ENCODE results near the gene RAPGEF1. TPM values are rescaled to one million over a fixed set of nuclear protein-coding genes. Genes with fewer than 3 reads are reported as not detected.

RAPGEF1 gene
- total and polyA plus RNA-seq, 3 donors from 2014 or later: 36.1 to 56.9 (median 55.8) TPM

DNA sequence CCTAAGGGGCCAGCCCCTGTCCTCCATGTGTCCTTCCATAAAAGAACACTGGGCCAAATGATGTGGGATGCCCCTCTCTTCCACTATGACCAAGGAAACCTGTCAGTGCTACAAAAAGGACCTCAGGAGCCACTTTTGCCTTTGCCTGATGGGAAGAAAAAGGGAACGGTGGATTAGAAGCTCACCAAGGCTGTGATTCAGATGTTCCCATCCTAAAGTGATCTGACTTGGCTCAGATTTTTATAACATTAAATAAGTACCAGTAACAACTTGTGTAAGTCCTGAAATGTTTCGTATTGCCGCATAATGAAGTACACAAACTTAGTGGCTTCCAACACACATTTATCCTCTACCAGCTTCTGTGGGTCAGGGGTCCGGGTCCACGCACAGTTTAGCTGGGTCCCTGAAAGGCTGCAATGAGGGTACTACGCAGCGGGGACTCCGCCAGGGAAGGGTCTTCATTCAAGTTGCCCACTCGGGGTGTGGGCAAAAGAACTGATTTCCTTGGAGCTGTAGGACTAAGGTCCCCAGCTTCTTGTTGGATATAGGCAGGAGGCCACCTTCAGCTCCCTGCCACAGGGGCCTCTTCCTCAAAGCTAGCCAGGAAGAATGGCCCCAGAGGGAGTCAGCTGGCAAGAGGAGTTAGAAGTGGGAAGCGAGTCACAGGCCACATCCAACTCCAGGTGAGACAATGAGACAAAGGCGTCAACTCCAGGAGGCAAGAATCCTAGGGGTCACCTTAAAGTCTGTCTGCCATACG is 60.4 kb downstream of the RAPGEF1 start:
- H3K4me3 ChIP-seq: no peak overlapping the region
- 93% methylated on average over 12 of the region's 12 CpGs for WGBS, 2 donors
- H3K4me1 ChIP-seq: peaks cover 48% of the 10 kb centered on the region
- H3K36me3 ChIP-seq (ENCODE audit: low read depth, missing control alignments): no peaks in the 10 kb centered on the region
- H3K9me3 ChIP-seq: no peaks in the 10 kb centered on the region
- intact Hi-C loops (cut with DNase I; ENCODE audit: low total_unique reads): no loop called here
- no peak for DNase-seq
- TF ChIP-seq, protein P1, sequence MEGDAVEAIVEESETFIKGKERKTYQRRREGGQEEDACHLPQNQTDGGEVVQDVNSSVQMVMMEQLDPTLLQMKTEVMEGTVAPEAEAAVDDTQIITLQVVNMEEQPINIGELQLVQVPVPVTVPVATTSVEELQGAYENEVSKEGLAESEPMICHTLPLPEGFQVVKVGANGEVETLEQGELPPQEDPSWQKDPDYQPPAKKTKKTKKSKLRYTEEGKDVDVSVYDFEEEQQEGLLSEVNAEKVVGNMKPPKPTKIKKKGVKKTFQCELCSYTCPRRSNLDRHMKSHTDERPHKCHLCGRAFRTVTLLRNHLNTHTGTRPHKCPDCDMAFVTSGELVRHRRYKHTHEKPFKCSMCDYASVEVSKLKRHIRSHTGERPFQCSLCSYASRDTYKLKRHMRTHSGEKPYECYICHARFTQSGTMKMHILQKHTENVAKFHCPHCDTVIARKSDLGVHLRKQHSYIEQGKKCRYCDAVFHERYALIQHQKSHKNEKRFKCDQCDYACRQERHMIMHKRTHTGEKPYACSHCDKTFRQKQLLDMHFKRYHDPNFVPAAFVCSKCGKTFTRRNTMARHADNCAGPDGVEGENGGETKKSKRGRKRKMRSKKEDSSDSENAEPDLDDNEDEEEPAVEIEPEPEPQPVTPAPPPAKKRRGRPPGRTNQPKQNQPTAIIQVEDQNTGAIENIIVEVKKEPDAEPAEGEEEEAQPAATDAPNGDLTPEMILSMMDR (IDR thresholded peaks at IDR 0.05): no peak
- no peak for TF ChIP-seq POLR2A (IDR thresholded peaks at IDR 0.05)
- H3K27ac ChIP-seq: peak overlapping the region; percentile 77 to 90
- H3K27me3 ChIP-seq: no peaks in the 10 kb centered on the region

DNA sequence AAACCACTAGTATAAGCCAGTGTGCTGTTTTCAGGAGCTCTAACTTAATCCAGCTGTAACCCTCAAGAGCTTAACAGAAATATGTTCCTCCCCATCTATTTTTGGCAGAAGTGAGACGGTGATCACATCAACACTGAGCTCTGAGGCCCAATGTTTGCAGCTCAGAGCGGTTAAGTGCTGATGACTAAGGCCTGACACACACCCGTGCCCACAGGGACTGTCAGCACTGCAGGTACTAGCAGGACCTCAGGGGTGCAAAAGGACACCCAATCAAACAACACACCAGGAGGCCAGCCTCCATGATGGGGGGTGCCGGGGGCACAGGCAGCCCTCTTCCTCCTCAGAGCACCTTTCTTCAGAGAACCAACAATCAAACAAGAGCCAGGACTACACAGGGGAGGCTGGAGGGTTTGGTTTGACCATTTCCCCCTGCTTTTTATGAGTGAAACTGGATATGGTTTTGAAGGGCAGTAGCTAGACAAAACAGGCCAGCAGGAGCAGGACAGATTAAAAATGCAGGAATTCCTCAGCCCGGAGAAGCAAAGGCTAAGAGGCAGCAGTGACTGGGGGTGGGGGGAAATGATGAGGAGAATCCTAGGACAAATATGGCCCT is 61.3 kb downstream of the RAPGEF1 start:
- intact Hi-C loops (cut with DNase I; ENCODE audit: low total_unique reads): no loop called here

DNA sequence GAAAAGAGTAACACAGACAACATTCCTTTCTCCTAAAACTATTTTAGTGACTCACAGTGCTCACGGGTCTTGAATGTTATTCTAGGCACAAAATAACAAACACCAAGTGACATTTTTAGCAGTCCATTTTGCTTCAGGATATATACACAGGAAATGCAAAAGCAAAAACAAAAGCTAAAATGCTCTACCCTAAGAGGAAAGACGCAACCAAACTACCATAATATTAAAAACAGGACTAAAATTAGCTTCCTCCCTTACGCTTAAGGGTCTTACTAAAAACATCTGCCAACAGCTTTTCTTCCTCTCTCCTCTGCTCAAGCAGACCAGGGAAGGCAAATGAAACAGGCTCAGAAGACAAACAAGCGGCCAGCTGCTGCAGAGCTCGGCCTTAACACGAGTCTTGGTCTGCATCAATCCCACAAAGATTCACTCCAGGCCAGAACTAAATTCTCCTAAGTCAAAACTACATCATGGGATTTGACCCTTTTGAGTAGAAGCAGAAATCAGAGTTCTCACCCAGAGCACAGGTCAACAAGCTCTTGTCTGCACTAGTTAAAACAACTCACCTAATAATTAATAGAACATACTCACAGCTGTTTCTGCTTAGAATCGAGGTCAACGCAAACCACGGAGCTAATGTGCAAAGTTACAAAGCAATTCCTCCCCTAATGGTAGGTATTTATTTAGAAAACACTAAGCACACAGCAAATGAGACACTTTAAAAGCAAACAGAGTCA is 62.3 kb downstream of the RAPGEF1 start:
- intact Hi-C loops (cut with DNase I; ENCODE audit: low total_unique reads): no loop called here
- TF ChIP-seq POLR2A (IDR thresholded peaks at IDR 0.05): no peak
- TF ChIP-seq, protein P1 (IDR thresholded peaks at IDR 0.05): no peak
- H3K9me3 ChIP-seq: no peaks in the 10 kb centered on the region
- peaks cover 52% of the 10 kb centered on the region for H3K4me1 ChIP-seq
- H3K4me3 ChIP-seq: no peak overlapping the region
- peak overlapping the region; percentile 77 to 90 for H3K27ac ChIP-seq
- no peaks in the 10 kb centered on the region for H3K36me3 ChIP-seq (ENCODE audit: low read depth, missing control alignments)
- WGBS, 2 donors: 23 to 35% methylated on average over 9 of the region's 9 CpGs
- no peak for DNase-seq
- H3K27me3 ChIP-seq: no peaks in the 10 kb centered on the region

More for the DNA sequence above, 61.3 kb downstream of the RAPGEF1 start:
- Histone ChIP-seq H3K4me1 (peaks cover 48% of the 10 kb centered on the region), H3K27ac (peak overlapping the region; percentile 77 to 90), H3K27me3 (no peaks in the 10 kb centered on the region), H3K4me3 (no peak overlapping the region), H3K9me3 (no peaks in the 10 kb centered on the region), H3K36me3 (ENCODE audit: low read depth, missing control alignments) (no peaks in the 10 kb centered on the region)
- no peak for TF ChIP-seq POLR2A (IDR thresholded peaks at IDR 0.05)
- TF ChIP-seq, protein P1 (IDR thresholded peaks at IDR 0.05): no peak
- DNase-seq: peak; percentile 53
- WGBS, 2 donors: 42 to 52% methylated on average over 4 to 5 of the region's 5 CpGs

DNA sequence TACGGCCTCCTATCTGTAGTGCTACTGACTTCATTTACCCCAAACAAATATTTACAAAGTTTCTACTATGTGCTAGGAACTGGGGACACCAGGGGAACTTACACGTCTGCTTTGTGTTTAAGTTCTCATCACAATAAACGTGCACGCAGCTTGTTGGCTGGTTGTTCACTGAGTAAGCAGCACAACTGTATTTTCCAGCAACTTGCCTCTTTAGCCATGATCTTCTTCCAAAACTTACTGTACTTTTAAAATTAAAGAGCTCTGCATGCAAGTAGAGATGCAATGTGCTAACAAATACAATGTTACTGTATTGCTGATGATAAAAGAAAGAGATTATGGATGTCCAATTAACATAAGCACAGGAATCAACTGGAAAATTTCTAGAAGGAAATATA is 62.8 kb downstream of the RAPGEF1 start:
- no peaks in the 10 kb centered on the region for H3K36me3 ChIP-seq (ENCODE audit: low read depth, missing control alignments)
- no peak for TF ChIP-seq POLR2A (IDR thresholded peaks at IDR 0.05)
- TF ChIP-seq, protein P1 (IDR thresholded peaks at IDR 0.05): no peak
- DNase-seq: no peak
- no peak overlapping the region for H3K4me3 ChIP-seq
- H3K27ac ChIP-seq: peak overlapping the region; percentile 77 to 90
- intact Hi-C loops (cut with DNase I; ENCODE audit: low total_unique reads): no loop called here
- H3K4me1 ChIP-seq: peaks cover 57% of the 10 kb centered on the region
- 21 to 36% methylated on average over 4 of the region's 4 CpGs for WGBS, 2 donors
- H3K27me3 ChIP-seq: no peaks in the 10 kb centered on the region
- H3K9me3 ChIP-seq: no peaks in the 10 kb centered on the region

All from testis (tissue), 3 donors.